Endometrial microvascular endothelial cells (primary cell): ENCODE data around the gene SFSWAP. TPM values are rescaled to one million over a fixed set of nuclear protein-coding genes. Genes with fewer than 3 reads are reported as not detected.

Experiments used
- in situ Hi-C: cut with HindIII; loops from 2 replicates; pipeline ENCODE4 v1.10.0; 2017; ENCODE audit warnings: low sequenced_read_pairs, low pct_unique_long_range_greater_than_20kb; ENCODE audit errors: inconsistent ontology term
- total RNA-seq: library from RNA; depleted of rRNA; stranded (reverse); fragments of >200 nt; gene quantifications from one replicate; pipeline ENCODE4 v1.2.3, GENCODE V29; 2015; ENCODE audit errors: inconsistent ontology term

The SFSWAP gene
- total RNA-seq, 1 donor from 2014 or later, result 17.6 TPM

DNA sequence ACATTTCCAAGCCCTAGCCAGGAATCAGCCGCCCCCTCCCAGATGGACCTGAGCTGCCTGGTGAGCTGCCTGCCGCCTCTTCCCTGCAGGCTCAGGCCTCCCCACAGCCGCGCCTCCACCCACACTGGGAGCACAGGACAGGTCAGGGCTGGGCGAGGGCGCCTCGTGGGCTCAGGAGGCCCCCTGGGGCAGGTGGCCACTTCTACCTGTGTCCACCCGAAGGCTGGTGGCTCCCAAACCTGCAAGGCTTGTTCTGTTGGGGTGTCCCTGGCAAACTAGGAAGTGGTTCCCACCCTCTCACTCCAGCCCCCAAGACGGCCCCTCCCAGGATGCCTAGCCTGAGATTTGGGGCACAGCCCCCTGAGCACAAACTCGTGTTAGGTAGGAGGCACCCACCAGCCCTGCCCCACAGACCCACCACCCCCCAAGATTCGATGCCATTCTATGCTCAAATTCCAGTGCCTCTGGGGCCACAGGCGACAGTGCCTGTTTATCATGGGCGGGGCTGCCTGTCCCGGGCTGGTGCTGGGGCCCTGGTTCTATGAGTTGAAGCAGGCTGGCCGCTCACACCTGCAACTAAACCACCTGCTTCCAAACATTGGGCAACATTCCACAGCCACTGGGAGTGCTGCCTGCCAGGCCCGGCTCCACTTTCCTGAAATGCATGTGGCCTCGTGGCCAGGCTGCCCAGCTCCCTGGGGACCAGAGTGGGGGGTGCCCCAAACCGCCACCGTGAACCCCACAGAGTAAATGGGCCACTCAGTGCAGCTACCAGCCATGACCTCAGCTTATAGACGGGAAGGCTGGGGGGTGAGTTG is 124.1 kb downstream of the SFSWAP start:
- in situ Hi-C loops, result no loop called here

DNA sequence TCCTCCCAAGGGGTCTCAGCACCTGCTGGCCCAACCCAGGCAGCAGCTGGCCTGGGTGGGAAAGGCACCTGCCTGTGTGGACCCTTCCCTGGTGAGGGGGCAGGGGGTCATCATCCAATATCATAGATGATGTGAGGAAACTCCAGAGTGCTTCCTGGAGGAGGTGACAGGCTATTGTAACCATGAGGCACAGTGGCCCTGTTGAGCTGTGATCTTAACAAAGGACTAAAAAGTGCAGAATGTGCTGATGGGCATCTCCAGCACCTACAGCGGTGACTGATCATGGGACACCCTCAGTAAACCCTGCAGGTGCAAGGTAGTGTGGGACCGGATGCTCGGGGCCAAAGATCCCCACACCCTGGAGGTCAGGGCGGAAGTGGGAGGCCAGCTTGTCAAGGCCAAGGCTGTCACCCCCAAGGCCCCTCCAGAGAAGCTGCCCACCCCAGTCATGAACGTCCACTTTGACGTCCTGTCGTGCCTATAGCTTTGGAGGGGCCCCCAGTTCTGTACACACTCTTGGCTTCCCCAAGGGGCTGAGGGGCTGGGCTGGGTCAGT is 124.8 kb downstream of the SFSWAP start:
- in situ Hi-C loops, result no loop called here

GRCh38 chr12:131836193-131836592 is 125.3 kb downstream of the SFSWAP start:
- in situ Hi-C loops, result no loop called here

GRCh38 chr12:131836714-131837397 is 126.0 kb downstream of the SFSWAP start:
- in situ Hi-C loops, result no loop called here

DNA sequence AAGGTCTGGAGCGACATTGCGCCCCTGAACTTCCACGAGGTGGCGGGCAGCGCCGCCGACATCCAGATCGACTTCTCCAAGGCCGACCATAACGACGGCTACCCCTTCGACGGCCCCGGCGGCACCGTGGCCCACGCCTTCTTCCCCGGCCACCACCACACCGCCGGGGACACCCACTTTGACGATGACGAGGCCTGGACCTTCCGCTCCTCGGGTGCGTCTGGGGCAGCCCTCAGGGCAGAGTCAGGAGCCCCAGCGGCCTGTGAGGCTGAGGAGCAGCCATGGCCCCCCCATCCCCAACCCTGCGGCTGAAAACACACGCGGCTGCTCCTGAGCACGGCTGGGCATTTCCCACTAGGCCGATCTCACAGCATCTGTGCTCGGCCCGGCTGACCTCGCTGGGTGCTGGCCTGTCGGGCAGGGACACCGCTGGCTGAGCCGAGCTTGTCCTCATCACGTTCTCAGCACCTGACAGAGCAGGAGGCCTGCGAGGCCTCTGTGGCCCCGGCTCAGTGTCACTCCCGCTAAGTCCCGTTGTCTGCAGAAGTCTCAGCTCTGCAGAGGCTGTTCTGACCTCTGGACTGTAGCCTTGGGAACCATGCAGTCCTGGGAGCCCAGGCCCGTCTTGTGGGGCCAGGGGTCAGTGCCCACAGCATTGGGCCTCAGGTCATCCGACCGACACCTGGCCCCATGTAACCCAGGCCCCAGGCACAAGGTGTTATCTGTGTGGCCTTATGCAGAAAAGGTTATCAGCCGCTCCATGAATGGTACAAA is 129.9 kb downstream of the SFSWAP start:
- in situ Hi-C loops, result no loop called here

DNA sequence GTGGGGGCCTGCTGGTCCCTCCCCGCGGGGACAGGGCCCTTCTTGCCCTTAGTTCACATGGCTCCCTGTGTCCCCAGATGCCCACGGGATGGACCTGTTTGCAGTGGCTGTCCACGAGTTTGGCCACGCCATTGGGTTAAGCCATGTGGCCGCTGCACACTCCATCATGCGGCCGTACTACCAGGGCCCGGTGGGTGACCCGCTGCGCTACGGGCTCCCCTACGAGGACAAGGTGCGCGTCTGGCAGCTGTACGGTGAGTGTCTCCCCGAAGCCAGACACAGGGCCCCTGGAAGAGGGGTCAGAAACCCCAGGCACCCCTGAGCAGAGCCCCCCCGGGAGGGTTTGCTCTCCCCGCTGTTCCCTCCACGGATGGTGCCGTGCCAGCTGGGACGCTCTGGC is 130.7 kb downstream of the SFSWAP start:
- in situ Hi-C loops, result no loop called here

DNA sequence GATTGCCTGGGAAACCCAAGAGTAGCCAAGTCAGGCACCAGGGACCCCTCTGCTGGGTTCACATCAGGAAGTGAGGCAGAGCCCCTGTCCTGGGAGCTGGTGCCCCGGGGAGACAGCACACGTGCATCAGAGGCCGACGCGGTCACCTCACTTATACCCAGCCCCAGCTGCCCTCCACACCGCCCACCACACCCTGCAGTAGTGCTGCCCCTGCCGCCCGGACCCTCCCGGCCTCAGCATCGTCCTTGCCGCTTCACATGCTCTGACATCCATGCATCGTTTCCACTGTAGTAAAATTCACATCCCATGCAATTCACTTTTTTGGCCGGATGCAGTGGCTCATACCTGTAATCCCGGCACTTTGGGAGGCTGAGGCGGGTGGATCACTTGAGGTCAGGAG is 131.3 kb downstream of the SFSWAP start:
- in situ Hi-C loops, result no loop called here

DNA sequence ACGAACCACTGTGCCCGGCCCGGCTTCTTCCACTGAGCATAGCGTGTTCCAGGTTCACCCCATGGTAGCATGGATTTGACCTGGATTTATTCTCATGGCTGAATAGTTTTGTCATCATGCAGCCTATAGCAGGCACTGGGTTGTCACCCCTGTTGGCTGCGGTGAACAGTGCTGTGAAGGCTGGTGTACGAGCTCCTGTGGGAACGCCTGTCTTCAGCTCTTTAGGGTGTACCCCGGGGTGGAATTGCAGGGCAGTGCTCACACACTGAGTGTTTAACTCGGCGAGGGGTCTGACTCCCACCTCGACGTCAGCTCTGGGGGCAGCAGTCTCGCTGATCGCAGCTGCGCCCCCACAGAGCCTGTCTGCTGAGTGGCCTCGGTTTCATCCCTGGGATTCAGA is 132.6 kb downstream of the SFSWAP start:
- in situ Hi-C loops, result no loop called here

DNA sequence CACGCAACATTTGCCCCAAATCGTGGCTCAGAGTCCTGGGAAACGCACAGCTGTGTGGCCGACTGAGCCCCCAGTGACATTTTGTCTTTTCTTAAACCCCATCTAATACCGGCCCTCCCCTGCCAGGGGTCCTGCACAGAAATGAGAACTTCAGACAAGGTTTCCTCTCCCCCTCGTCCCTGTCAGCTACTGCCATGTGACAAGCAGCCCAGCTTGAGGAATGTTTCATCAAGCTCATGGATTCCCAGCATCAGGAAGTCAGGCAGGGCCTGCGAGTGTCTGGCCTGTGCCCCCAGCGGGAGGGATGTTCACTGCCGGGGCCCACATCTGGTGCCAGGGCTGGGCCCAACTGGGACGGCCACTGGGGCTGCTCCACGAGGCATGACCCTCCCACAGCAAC is 133.2 kb downstream of the SFSWAP start:
- in situ Hi-C loops, result no loop called here

DNA sequence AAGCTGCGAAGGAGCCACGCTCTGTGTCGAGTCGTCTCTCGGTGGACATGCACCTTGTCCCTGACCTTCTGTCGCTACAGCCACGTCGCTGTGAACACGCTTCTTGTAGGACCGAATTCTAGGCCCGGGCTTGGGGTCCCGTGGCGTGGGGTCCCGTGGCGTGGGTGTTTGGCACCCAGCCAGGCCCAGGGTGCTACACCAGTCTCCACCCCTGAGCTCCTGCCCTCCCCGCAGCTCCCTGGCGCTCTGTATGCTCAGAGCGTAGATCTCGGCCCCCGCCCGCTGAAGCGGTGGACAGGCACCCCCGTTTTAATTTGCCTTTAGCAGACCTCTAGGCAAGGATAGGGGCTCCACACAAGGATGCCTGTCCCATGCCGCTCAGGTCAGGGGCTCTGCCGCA is 133.8 kb downstream of the SFSWAP start:
- in situ Hi-C loops, result no loop called here

DNA sequence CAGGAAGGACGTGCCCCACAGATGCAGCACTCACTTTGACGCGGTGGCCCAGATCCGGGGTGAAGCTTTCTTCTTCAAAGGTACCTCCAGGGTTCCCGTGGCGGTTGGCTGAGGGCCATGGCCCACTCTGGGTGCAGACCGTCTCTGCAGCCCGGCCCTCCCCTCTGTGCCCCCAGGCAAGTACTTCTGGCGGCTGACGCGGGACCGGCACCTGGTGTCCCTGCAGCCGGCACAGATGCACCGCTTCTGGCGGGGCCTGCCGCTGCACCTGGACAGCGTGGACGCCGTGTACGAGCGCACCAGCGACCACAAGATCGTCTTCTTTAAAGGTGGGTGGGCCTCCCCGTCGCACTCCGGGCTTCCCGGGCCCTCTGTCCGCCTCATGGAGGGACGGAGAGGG is 134.2 kb downstream of the SFSWAP start:
- in situ Hi-C loops, result no loop called here

DNA sequence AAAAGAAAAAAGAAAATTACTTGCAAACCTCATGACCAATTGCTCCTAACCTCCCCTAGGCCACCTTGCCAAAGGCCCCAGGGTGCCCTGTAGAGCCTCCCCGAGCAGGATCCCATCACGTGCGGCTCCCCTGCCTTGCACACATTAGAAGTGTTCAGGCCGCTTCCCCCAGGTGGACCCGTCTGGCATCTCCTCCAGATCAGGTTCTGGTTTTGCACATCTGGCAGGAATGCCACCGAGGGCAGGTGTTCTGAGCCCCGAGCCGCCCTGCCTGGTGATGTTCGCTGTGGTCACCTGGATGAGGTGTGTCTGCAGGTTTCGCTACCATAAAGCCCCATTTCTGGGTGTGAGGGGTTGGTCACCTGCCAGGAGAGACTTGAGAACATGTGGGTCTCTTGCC is 136.6 kb downstream of the SFSWAP start:
- in situ Hi-C loops, result no loop called here

GRCh38 chr12:131848753-131849152 is 137.9 kb downstream of the SFSWAP start:
- in situ Hi-C loops, result no loop called here

Other genes starting within 250 kb of the SFSWAP start
- gene MMP17, start 117.3 kb downstream of the SFSWAP start, total RNA-seq, result 19.7 TPM
- 4.2 TPM for gene ULK1, start 183.5 kb downstream of the SFSWAP start, total RNA-seq
- 27.0 TPM for gene PUS1, start 218.2 kb downstream of the SFSWAP start, total RNA-seq
- gene EP400, start 238.9 kb downstream of the SFSWAP start, total RNA-seq, result 10.0 TPM